Aorta (tissue), 5 donors: Measurements from ENCODE around the gene SIGLEC12. TPM values are rescaled to one million over a fixed set of nuclear protein-coding genes. Genes with fewer than 3 reads are reported as not detected.

Experiments used
- ATAC-seq: fragments of 200-7000 bp; cut with Tn5 transposase; one replicate; pipeline ENCODE4 v1.9.1; 2022; ENCODE audit warnings: moderate library complexity; ENCODE audit not compliant: low FRiP score
- DNase-seq, 2 donors: peaks; one replicate each; pipeline ENCODE4 v3.0.0-alpha.2; 2020
- H3K27ac ChIP-seq, 2 donors: one replicate each; pipeline ENCODE4 v1.5.1; 2013; ENCODE audit warnings: low read length in 2 of 2, mild to moderate bottlenecking in 2 of 2, moderate library complexity in 2 of 2, control low read depth in 1 of 2, inconsistent platforms in 1 of 2, low read depth in 1 of 2
- H3K27me3 ChIP-seq, 2 donors: one replicate each; pipeline ENCODE4 v1.6.1; 2013; ENCODE audit warnings: control low read depth in 1 of 2, low read length in 1 of 2, mild to moderate bottlenecking in 1 of 2, moderate library complexity in 1 of 2; ENCODE audit not compliant: insufficient read depth in 2 of 2, control insufficient read depth in 1 of 2
- H3K36me3 ChIP-seq, 2 donors: one replicate each; pipeline ENCODE4 v1.6.1; 2013; ENCODE audit warnings: control low read depth in 1 of 2, low read length in 1 of 2, mild to moderate bottlenecking in 1 of 2; ENCODE audit not compliant: insufficient read depth in 2 of 2, control insufficient read depth in 1 of 2
- H3K4me1 ChIP-seq, 2 donors: one replicate each; pipeline ENCODE4 v1.6.1; 2013; ENCODE audit warnings: low read length in 2 of 2, control low read depth in 1 of 2, mild to moderate bottlenecking in 1 of 2, moderate library complexity in 1 of 2; ENCODE audit not compliant: insufficient read depth in 2 of 2, control insufficient read depth in 1 of 2
- H3K4me3 ChIP-seq, 2 donors: one replicate each; pipeline ENCODE4 v1.5.1; 2013; ENCODE audit warnings: low read length in 2 of 2, control low read depth in 1 of 2, mild to moderate bottlenecking in 1 of 2
- H3K9me3 ChIP-seq: one replicate; pipeline ENCODE4 v1.6.1; 2013; ENCODE audit warnings: mild to moderate bottlenecking, low read length; ENCODE audit not compliant: control insufficient read depth
- WGBS, 2 donors: extraction: QIAGEN DNeasy Blood & Tissue Kit; methylation state at CpG; one replicate each; pipeline ENCODE4 v1.1.7; 2013; 5-methylcytosine and 5-hydroxymethylcytosine counted together
- intact Hi-C, 2 donors: fragments of 100-400 bp; cut with DNase I; formaldehyde crosslinking; loops; one replicate each; pipeline versions ENCODE4 v1.14.2 to v1.15.0; 2022
- polyA plus RNA-seq, 2 donors: library from polyadenylated mRNA; stranded (reverse); fragments of 200-250 nt; gene quantifications; one replicate each; pipeline ENCODE4 v1.2.3, GENCODE V29; 2013
- total RNA-seq, 2 donors: library from RNA; stranded (reverse); fragmentation: NEBNext Ultra II Directional; extraction: Animal tissue kit (Norgen Biotek cat#: 25700); gene quantifications; one replicate each; pipeline ENCODE4 v1.2.1, GENCODE V29; 2021
- donor health status: healthy with polysubstance abuse.
- donor health status: Bipolar disorder and iron deficiency.
- donor health status: DM: no; HTN: no; CAD: no.
- donor health status: DM: no; HTN: no; CAD: no.
- donor health status: DM: yes; HTN: yes; CAD: no.

SIGLEC12 gene
- total and polyA plus RNA-seq, 4 donors, result 0.75 to 2.0 TPM; not detected in 2

GRCh38 chr19:51497666-51498065 is 3.9 kb downstream of the SIGLEC12 start:
- intact Hi-C loops, result no loop called here
- no peak for DNase-seq
- ATAC-seq, result no peak
- 35 to 38% methylated on average over 3 of the region's 3 CpGs for WGBS, 2 donors
- Histone ChIP-seq H3K4me3 (no peak overlapping the region), H3K36me3 (no peaks in the 10 kb centered on the region), H3K9me3 (no peaks in the 10 kb centered on the region), H3K27ac (no peak overlapping the region), H3K4me1 (no peaks in the 10 kb centered on the region), H3K27me3 (no peaks in the 10 kb centered on the region)

- H3K4me3 ChIP-seq, result no peak overlapping the region
- no peaks in the 10 kb centered on the region for H3K27me3 ChIP-seq
- 30 to 33% methylated on average over 2 of the region's 2 CpGs for WGBS, 2 donors
- no peak for DNase-seq
- no peaks in the 10 kb centered on the region for H3K4me1 ChIP-seq
- H3K36me3 ChIP-seq, result no peaks in the 10 kb centered on the region
- intact Hi-C loops, result no loop called here
- ATAC-seq, result no peak
- no peaks in the 10 kb centered on the region for H3K9me3 ChIP-seq
- H3K27ac ChIP-seq, result no peak overlapping the region
Measured at GRCh38 chr19:51493776-51494175, 7.8 kb downstream of the SIGLEC12 start.

GRCh38 chr19:51491586-51491985 is 10.0 kb downstream of the SIGLEC12 start:
- Histone ChIP-seq H3K9me3 (no peaks in the 10 kb centered on the region), H3K4me1 (no peaks in the 10 kb centered on the region), H3K4me3 (no peak overlapping the region), H3K27ac (no peak overlapping the region), H3K36me3 (no peaks in the 10 kb centered on the region), H3K27me3 (no peaks in the 10 kb centered on the region)
- intact Hi-C loops, result no loop called here
- WGBS, 2 donors, result 75% methylated on average over 7 of the region's 7 CpGs
- DNase-seq (no peak), ATAC-seq (no peak)

GRCh38 chr19:51490676-51491075 is 10.9 kb downstream of the SIGLEC12 start:
- no peaks in the 10 kb centered on the region for H3K36me3 ChIP-seq
- intact Hi-C loops, result no loop called here

GRCh38 chr19:51489113-51489512 is 12.5 kb downstream of the SIGLEC12 start:
- H3K9me3 ChIP-seq, result no peaks in the 10 kb centered on the region
- no peak overlapping the region for H3K4me3 ChIP-seq
- no peaks in the 10 kb centered on the region for H3K4me1 ChIP-seq
- ATAC-seq (no peak), DNase-seq (no peak)
- WGBS, 2 donors, result 47 to 52% methylated on average over 2 of the region's 2 CpGs
- no peak overlapping the region for H3K27ac ChIP-seq
- intact Hi-C loops, result no loop called here
- H3K27me3 ChIP-seq, result no peaks in the 10 kb centered on the region
- H3K36me3 ChIP-seq, result no peaks in the 10 kb centered on the region

More at GRCh38 chr19:51490676-51491075, 10.9 kb downstream of the SIGLEC12 start:
- H3K27ac ChIP-seq, result no peak overlapping the region
- H3K27me3 ChIP-seq, result no peaks in the 10 kb centered on the region
- 36 to 44% methylated on average over 14 of the region's 14 CpGs for WGBS, 2 donors
- ATAC-seq, result no peak
- DNase-seq, result no peak
- H3K9me3 ChIP-seq, result no peaks in the 10 kb centered on the region
- H3K4me1 ChIP-seq, result no peaks in the 10 kb centered on the region
- H3K4me3 ChIP-seq, result no peak overlapping the region

GRCh38 chr19:51488491-51488890 is 13.1 kb downstream of the SIGLEC12 start:
- WGBS, 2 donors, result 67 to 73% methylated on average over 3 of the region's 3 CpGs
- H3K4me3 ChIP-seq, result no peak overlapping the region
- intact Hi-C loops, result no loop called here

GRCh38 chr19:51485960-51486660 is 15.5 kb downstream of the SIGLEC12 start:
- intact Hi-C loops, result no loop called here
- no peaks in the 10 kb centered on the region for H3K27me3 ChIP-seq

More at GRCh38 chr19:51488491-51488890, 13.1 kb downstream of the SIGLEC12 start:
- Histone ChIP-seq H3K36me3 (no peaks in the 10 kb centered on the region), H3K4me1 (no peaks in the 10 kb centered on the region), H3K27me3 (no peaks in the 10 kb centered on the region), H3K27ac (no peak overlapping the region), H3K9me3 (no peaks in the 10 kb centered on the region)
- no peak for ATAC-seq
- DNase-seq, result no peak

GRCh38 chr19:51480590-51480989 is 21.0 kb downstream of the SIGLEC12 start:
- no peaks in the 10 kb centered on the region for H3K9me3 ChIP-seq
- H3K27me3 ChIP-seq, result no peaks in the 10 kb centered on the region
- DNase-seq, result no peak
- H3K27ac ChIP-seq, result no peak overlapping the region
- no peaks in the 10 kb centered on the region for H3K4me1 ChIP-seq
- no peak overlapping the region for H3K4me3 ChIP-seq
- WGBS, 2 donors, result 36 to 40% methylated on average over 8 of the region's 8 CpGs
- no peak for ATAC-seq
- H3K36me3 ChIP-seq, result no peaks in the 10 kb centered on the region
- intact Hi-C loops, result no loop called here

More at GRCh38 chr19:51485960-51486660, 15.5 kb downstream of the SIGLEC12 start:
- Histone ChIP-seq H3K36me3 (no peaks in the 10 kb centered on the region), H3K9me3 (no peaks in the 10 kb centered on the region), H3K27ac (no peak overlapping the region), H3K4me3 (no peak overlapping the region), H3K4me1 (no peaks in the 10 kb centered on the region)
- 83 to 85% methylated on average over 5 of the region's 5 CpGs for WGBS, 2 donors
- DNase-seq, result no peak
- no peak for ATAC-seq

GRCh38 chr19:51479531-51480331 is 21.9 kb downstream of the SIGLEC12 start:
- no peaks in the 10 kb centered on the region for H3K27me3 ChIP-seq
- no peak for ATAC-seq
- intact Hi-C loops, result no loop called here

More at GRCh38 chr19:51479531-51480331, 21.9 kb downstream of the SIGLEC12 start:
- Histone ChIP-seq H3K4me1 (no peaks in the 10 kb centered on the region), H3K27ac (no peak overlapping the region), H3K4me3 (no peak overlapping the region), H3K36me3 (no peaks in the 10 kb centered on the region), H3K9me3 (no peaks in the 10 kb centered on the region)
- 80 to 83% methylated on average over 12 of the region's 12 CpGs for WGBS, 2 donors
- no peak for DNase-seq
